Activated CD8-positive, alpha-beta memory T cell treated with anti-CD3 and anti-CD28 coated beads, Interleukin-2, amount 10 ng/mL, durations not matched to agents 7 days and 5 days (primary cell): ENCODE data around the gene NT5DC2. TPM values are rescaled to one million over a fixed set of nuclear protein-coding genes. Genes with fewer than 3 reads are reported as not detected.

Source experiments
- ATAC-seq: fragments of 150-1000 bp; cut with Tn5 transposase; one replicate; pipeline ENCODE4 v1.10.0; 2021; ENCODE audit warnings: moderate library complexity
- CTCF ChIA-PET: fragments of 350-600 bp; sonication (Branson Sonifier 250); formaldehyde crosslinking; loops from one replicate; lab custom pipeline; 2021; ENCODE audit warnings: antibody characterized with exemption; lab: Charles Lee
- DNase-seq: peaks from one replicate; pipeline ENCODE4 v3.0.0-alpha.2; 2020
- H3K27ac Mint-ChIP-seq: one replicate; pipeline ENCODE4 v1.8.0; 2021; ENCODE audit warnings: mild to moderate bottlenecking, mixed read lengths
- H3K27me3 Mint-ChIP-seq: one replicate; pipeline ENCODE4 v1.8.0; 2021; ENCODE audit warnings: mixed read lengths
- H3K36me3 Mint-ChIP-seq: one replicate; pipeline ENCODE4 v1.8.0; 2021; ENCODE audit warnings: mild to moderate bottlenecking, mixed read lengths
- H3K4me1 Mint-ChIP-seq: one replicate; pipeline ENCODE4 v1.8.0; 2021; ENCODE audit warnings: mixed read lengths
- H3K4me3 Mint-ChIP-seq: one replicate; pipeline ENCODE4 v1.8.0; 2021; ENCODE audit warnings: mild to moderate bottlenecking, moderate library complexity, mixed read lengths
- H3K9me3 Mint-ChIP-seq: one replicate; pipeline ENCODE4 v1.8.0; 2022; ENCODE audit warnings: low read depth, mixed read lengths
- total RNA-seq, 2 experiments: library from RNA; stranded (reverse); gene quantifications; one replicate each; pipeline ENCODE4 v1.2.3, GENCODE V29; 2021

Gene NT5DC2
- total RNA-seq, 2 experiments from 2014 or later = 38.7 to 54.5 TPM

GRCh38 chr3:52479877-52480575 is 53.6 kb downstream of the NT5DC2 start:
- Mint-ChIP-seq H3K4me1 (no peaks in the 10 kb centered on the region), H3K27me3 (no peaks in the 10 kb centered on the region), H3K4me3 (no peak overlapping the region), H3K9me3 (no peaks in the 10 kb centered on the region), H3K27ac (no peak overlapping the region), H3K36me3 (peaks cover 33% of the 10 kb centered on the region)
- ATAC-seq (no peak), DNase-seq (no peak)
- CTCF ChIA-PET = no interaction called here

DNA sequence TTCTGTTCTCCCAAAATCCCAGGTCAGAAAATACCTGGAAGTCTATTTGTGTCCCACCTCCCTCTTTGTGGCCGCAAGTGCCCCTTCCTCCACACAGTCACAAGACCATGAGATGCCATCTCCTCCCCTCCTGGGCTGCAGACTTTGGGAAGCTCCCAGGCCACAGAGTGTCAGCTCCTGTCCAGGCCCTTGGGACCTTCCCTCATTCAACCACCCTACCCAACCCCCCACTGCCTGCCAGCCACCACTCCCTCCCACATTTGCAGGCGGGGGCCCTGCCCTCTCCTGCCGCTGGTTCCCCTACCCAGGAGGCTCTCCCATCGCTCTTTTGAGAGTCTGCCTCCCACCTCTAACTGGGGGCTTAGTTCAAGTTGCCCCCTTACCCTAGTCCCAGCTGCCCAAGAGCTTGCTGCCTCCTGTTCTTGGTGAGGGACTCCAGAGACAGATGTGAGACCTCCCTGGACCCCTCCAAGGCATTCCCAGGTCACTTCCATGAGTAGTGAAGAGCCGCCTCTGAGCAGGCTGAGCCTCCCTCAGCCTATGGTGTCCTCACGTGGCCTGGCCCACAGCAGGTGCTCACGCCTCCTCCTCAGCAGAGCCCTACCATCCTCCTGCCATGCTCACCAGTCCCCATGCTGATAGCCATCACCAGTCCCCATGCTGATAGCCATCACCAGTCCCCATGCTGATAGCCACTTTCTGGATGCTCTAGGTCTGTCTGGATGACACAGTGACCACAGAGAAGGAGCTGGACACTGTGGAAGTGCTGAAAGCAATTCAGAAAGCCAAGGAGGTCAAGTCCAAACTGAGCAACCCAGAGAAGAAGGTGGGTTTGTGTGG is 54.4 kb downstream of the NT5DC2 start:
- no peaks in the 10 kb centered on the region for H3K4me1 Mint-ChIP-seq
- DNase-seq (no peak), ATAC-seq (no peak)
- H3K27ac Mint-ChIP-seq = no peak overlapping the region
- CTCF ChIA-PET = interaction anchor here (0.6 kb wide), 1 partner anchor 63 kb away, joined by 3 read pairs; no protein-coding TSS in a partner anchor
- H3K27me3 Mint-ChIP-seq = no peaks in the 10 kb centered on the region
- H3K9me3 Mint-ChIP-seq = no peaks in the 10 kb centered on the region
- H3K4me3 Mint-ChIP-seq = no peak overlapping the region
- H3K36me3 Mint-ChIP-seq = peaks cover 36% of the 10 kb centered on the region

GRCh38 chr3:52477796-52478095 is 55.9 kb downstream of the NT5DC2 start:
- no peaks in the 10 kb centered on the region for H3K9me3 Mint-ChIP-seq
- no peaks in the 10 kb centered on the region for H3K27me3 Mint-ChIP-seq
- no peak overlapping the region for H3K4me3 Mint-ChIP-seq
- ATAC-seq = no peak
- H3K4me1 Mint-ChIP-seq = no peaks in the 10 kb centered on the region
- H3K36me3 Mint-ChIP-seq = peaks cover 49% of the 10 kb centered on the region
- DNase-seq = no peak
- CTCF ChIA-PET = no interaction called here
- no peak overlapping the region for H3K27ac Mint-ChIP-seq

- H3K4me1 Mint-ChIP-seq = no peaks in the 10 kb centered on the region
- H3K36me3 Mint-ChIP-seq = peaks cover 51% of the 10 kb centered on the region
- H3K27ac Mint-ChIP-seq = no peak overlapping the region
- ATAC-seq = no peak
- no peak overlapping the region for H3K4me3 Mint-ChIP-seq
- CTCF ChIA-PET = no interaction called here
- no peaks in the 10 kb centered on the region for H3K9me3 Mint-ChIP-seq
- no peaks in the 10 kb centered on the region for H3K27me3 Mint-ChIP-seq
- no peak for DNase-seq
Measured at GRCh38 chr3:52477076-52477795, 56.4 kb downstream of the NT5DC2 start.

Other genes starting within 250 kb of the NT5DC2 start
- 10 to 100 TPM; 23.2 to 29.4 TPM for gene GLYCTK, start 246.0 kb downstream of the NT5DC2 start, total RNA-seq
- gene DNAH1, start 217.5 kb downstream of the NT5DC2 start, total RNA-seq = 10 to 100 TPM; 13.9 to 26.5 TPM
- 100 to 1,000 TPM; 102 to 107 TPM for gene BAP1, start 123.8 kb downstream of the NT5DC2 start, total RNA-seq
- gene PHF7, start 123.2 kb downstream of the NT5DC2 start, total RNA-seq = 10 to 100 TPM; 12.9 to 26.5 TPM
- under 1 TPM; 0.28 to 0.38 TPM for gene SEMA3G, start 88.8 kb downstream of the NT5DC2 start, total RNA-seq
- gene TNNC1, start 79.8 kb downstream of the NT5DC2 start, total RNA-seq = 1 to 10 TPM; 1.4 to 2.6 TPM
- gene NISCH, start 78.3 kb downstream of the NT5DC2 start, total RNA-seq = 10 to 100 TPM; 72.9 to 84.1 TPM
- gene STAB1, start 38.5 kb downstream of the NT5DC2 start, total RNA-seq = not detected
- gene UQCC5, start 2.7 kb upstream of the NT5DC2 start, total RNA-seq = 10 to 100 TPM; 12.9 to 15.5 TPM
- 10 to 100 TPM; 69.7 to 73.3 TPM for gene PBRM1, start 152.1 kb upstream of the NT5DC2 start, total RNA-seq
- 100 to 1,000 TPM in 1 of 2 experiments, 10 to 100 TPM in 1; 86.8 to 116 TPM for gene GNL3, start 152.2 kb upstream of the NT5DC2 start, total RNA-seq
- 10 to 100 TPM; 37.0 to 46.3 TPM for gene GLT8D1, start 171.9 kb upstream of the NT5DC2 start, total RNA-seq
- gene SPCS1, start 172.2 kb upstream of the NT5DC2 start, total RNA-seq = 100 to 1,000 TPM in 1 of 2 experiments, 10 to 100 TPM in 1; 87.3 to 106 TPM
- 10 to 100 TPM; 26.7 to 27.9 TPM for gene NEK4, start 237.1 kb upstream of the NT5DC2 start, total RNA-seq
- gene ITIH1, start 243.7 kb upstream of the NT5DC2 start, total RNA-seq = not detected